Astrocyte of the cerebellum (primary cell): ENCODE data around the gene NYAP2.

Experiments
- DNase-seq: peaks from one replicate; pipeline ENCODE4 v3.0.0-alpha.2; 2011; ENCODE audit warnings: low read depth
- H3K4me3 ChIP-seq: 2 replicates; pipeline ENCODE4 v1.5.1; 2011; ENCODE audit warnings: mild to moderate bottlenecking, low read depth, low read length, moderate library complexity
- CTCF ChIP-seq: IDR thresholded peaks from 2 replicates; pipeline ENCODE4 v1.5.1; 2012; ENCODE audit warnings: low read length, low read depth, moderate library complexity, mild to moderate bottlenecking; ENCODE audit errors: missing control alignments
- in situ Hi-C: cut with HindIII; loops from 2 replicates; pipeline ENCODE4 v1.10.0; 2017; ENCODE audit warnings: low sequenced_read_pairs

Gene NYAP2

DNA sequence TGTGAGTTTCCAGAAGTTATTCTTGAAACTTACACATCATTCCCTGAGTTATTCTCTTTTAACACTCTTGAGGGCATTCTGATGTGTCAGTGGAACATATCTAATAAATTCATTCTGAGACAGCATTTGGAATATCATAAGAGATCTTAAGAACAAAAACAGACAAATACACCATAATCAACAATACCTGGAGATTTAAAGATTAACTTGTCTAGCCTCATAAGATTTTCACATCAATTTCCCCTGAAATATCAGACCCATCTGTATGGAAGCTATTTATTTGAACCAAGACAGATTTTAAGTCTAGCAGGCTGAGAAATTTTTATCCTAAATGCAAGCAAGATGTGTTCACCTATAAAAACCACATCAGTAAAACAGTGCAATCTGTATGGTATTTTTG is 181.6 kb downstream of the NYAP2 start:
- H3K4me3 ChIP-seq: no peak overlapping the region
- no peak for TF ChIP-seq CTCF
- DNase-seq: no peak
- in situ Hi-C loops: no loop called here

GRCh38 chr2:225581906-225582305 is 182.4 kb downstream of the NYAP2 start:
- no peak for DNase-seq
- H3K4me3 ChIP-seq: no peak overlapping the region
- in situ Hi-C loops: no loop called here
- no peak for TF ChIP-seq CTCF

GRCh38 chr2:225582355-225583116 is 183.0 kb downstream of the NYAP2 start:
- in situ Hi-C loops: no loop called here
- DNase-seq: no peak
- no peak overlapping the region for H3K4me3 ChIP-seq
- TF ChIP-seq CTCF: no peak

GRCh38 chr2:225584796-225585195 is 185.3 kb downstream of the NYAP2 start:
- H3K4me3 ChIP-seq: no peak overlapping the region
- in situ Hi-C loops: no loop called here
- DNase-seq: no peak
- TF ChIP-seq CTCF: no peak

DNA sequence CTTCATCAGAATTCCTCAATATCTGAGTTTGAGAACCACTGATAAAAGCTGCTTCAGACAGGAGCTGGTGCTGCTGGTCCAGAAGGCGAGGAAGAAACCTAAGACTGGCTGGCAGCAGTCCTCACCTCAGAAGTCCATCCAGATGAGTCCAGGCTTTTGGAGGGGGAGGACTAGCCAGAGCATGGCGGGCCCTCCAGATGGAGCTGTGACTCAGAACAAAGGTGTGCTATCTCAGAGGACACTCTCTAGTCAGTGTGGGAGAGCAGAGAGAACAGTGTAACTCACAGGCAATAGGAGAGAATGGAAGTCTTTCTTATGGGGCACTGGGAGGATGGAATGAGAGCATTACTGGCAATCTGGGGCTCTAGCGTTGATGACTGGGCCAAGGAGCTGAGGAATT is 191.4 kb downstream of the NYAP2 start:
- no peak for DNase-seq
- in situ Hi-C loops: no loop called here
- no peak for TF ChIP-seq CTCF
- H3K4me3 ChIP-seq: no peak overlapping the region

GRCh38 chr2:225597911-225598310 is 198.4 kb downstream of the NYAP2 start:
- TF ChIP-seq CTCF: no peak
- in situ Hi-C loops: no loop called here
- no peak overlapping the region for H3K4me3 ChIP-seq
- DNase-seq: peak; percentile 59
